ENCODE data around the gene GBP5.
"Not testable (repeated sequence)": the region's sequence is repeated elsewhere in the genome, so short reads cannot be mapped to it uniquely, and the experiment has no call there.

The GBP5 gene

DNA sequence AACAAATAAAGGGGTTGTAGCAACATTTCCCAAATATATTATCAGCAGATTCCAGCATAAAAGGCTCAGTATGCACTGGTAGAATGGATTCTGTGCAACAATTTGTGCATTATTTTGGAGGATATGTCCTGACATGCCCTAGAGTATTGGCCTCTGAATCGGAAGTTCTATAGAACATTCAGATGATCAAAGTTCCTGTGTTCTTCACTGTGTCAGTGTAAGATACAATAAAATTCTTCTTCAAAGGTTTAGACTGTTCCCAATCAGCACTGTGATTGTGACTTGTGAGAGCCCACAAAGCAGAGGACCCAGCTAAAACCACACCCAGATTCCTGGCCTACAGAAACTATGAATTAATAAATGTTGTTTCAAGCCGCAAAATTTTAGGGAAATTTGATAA, 33.6 kb upstream of the GBP5 start:
- H3K4me3 ChIP-seq (ENCODE audit: low read depth, low read length), result no peak overlapping the region
- no peak for DNase-seq (ENCODE audit: low read depth, low spot score)
- in situ Hi-C loops (cut with HindIII; ENCODE audit: low sequenced_read_pairs), result no loop called here
- TF ChIP-seq, protein P1, sequence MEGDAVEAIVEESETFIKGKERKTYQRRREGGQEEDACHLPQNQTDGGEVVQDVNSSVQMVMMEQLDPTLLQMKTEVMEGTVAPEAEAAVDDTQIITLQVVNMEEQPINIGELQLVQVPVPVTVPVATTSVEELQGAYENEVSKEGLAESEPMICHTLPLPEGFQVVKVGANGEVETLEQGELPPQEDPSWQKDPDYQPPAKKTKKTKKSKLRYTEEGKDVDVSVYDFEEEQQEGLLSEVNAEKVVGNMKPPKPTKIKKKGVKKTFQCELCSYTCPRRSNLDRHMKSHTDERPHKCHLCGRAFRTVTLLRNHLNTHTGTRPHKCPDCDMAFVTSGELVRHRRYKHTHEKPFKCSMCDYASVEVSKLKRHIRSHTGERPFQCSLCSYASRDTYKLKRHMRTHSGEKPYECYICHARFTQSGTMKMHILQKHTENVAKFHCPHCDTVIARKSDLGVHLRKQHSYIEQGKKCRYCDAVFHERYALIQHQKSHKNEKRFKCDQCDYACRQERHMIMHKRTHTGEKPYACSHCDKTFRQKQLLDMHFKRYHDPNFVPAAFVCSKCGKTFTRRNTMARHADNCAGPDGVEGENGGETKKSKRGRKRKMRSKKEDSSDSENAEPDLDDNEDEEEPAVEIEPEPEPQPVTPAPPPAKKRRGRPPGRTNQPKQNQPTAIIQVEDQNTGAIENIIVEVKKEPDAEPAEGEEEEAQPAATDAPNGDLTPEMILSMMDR (IDR thresholded peaks at IDR 0.05; ENCODE audit: low read depth, low read length), result no peak

DNA sequence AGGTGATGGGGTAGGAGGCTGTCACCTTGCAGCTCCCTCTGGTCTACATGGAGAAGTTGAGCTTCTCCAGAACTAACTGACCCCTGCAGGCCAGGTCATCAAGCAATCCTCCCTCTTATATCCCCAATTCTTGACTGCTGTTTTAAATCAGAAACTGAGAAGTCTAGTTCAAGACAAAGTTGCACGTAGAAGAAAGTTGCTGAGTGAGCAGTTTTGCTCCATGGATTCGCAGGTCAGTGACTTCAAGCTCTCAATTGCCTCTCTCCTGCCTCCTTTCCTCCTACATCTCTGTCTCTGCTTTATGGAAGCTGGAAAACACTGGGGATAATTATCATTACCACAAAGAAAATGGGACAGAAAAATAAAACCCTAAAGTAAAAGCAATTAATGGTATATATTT, 32.8 kb upstream of the GBP5 start:
- in situ Hi-C loops (cut with HindIII; ENCODE audit: low sequenced_read_pairs), result no loop called here
- H3K4me3 ChIP-seq (ENCODE audit: low read depth, low read length), result no peak overlapping the region
- DNase-seq (ENCODE audit: low read depth, low spot score), result no peak
- TF ChIP-seq, protein P1 (IDR thresholded peaks at IDR 0.05; ENCODE audit: low read depth, low read length), result no peak

DNA sequence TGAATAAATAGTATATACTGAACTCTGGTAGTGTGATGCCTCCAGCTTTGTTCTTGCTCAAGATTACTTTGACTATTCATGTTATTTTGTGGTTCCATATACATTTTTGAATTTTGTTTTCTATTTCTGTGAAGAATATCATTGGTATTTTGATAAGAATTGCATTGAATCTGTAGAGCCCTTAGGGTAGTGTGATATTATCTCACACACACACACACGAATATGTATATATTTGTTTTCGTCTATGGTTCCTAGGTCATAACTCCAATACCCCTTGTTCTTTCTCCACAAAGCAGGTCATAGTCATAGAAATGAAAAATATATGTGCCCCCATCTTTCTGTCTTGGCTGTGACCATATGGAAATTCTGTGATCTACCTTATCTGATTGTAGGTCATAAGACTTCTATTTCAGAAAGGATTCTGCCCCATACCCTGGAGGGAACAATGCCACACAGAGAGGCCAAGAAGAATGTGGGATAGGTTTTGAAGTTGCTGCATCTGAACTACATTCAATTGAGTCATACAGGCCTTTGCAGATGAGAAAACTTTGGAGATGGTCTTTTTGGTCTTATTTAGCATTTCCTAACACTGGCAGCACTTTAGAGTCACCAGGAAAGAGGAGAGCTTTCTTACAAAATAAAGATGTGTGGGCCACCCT, 32.0 kb upstream of the GBP5 start:
- TF ChIP-seq, protein P1 (IDR thresholded peaks at IDR 0.05; ENCODE audit: low read depth, low read length), result no peak
- in situ Hi-C loops (cut with HindIII; ENCODE audit: low sequenced_read_pairs), result no loop called here
- no peak overlapping the region for H3K4me3 ChIP-seq (ENCODE audit: low read depth, low read length)

DNA sequence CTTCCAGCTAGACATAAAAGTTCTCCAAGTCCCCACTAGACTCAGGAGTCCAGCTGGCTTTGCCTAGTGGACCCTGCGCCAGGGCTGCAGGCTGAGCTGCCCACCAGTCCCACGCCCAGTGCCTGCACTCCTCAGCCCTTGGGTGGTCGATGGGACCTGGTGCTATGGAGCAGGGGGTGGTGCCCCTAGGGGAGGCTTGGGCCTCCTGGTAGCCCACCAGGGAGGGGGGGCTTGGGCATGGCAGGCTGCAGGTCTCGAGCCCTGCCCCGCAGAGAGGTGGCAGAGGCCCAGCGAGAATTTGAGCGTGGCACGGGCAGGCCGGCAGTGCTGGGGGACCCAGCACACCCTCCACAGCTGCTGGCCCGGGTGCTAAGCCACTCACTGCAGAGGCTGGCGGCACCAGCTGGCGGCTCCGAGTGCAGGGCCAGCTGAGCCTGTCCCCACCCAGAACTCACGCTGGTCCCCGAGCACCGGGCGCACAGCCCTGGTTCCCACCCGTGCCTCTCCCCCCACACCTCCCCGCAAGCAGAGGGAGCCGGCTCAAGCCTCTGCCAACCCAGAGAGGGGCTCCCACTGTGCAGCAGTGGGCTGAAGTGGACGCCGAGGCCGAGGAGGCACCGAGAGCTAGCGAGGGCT, 30.2 kb upstream of the GBP5 start:
- no peak overlapping the region for H3K4me3 ChIP-seq (ENCODE audit: low read depth, low read length)
- TF ChIP-seq, protein P1 (IDR thresholded peaks at IDR 0.05; ENCODE audit: low read depth, low read length), result no peak
- DNase-seq (ENCODE audit: low read depth, low spot score), result no peak
- in situ Hi-C loops (cut with HindIII; ENCODE audit: low sequenced_read_pairs), result no loop called here

More for the DNA sequence above, 32.0 kb upstream of the GBP5 start:
- no peak for DNase-seq (ENCODE audit: low read depth, low spot score)

DNA sequence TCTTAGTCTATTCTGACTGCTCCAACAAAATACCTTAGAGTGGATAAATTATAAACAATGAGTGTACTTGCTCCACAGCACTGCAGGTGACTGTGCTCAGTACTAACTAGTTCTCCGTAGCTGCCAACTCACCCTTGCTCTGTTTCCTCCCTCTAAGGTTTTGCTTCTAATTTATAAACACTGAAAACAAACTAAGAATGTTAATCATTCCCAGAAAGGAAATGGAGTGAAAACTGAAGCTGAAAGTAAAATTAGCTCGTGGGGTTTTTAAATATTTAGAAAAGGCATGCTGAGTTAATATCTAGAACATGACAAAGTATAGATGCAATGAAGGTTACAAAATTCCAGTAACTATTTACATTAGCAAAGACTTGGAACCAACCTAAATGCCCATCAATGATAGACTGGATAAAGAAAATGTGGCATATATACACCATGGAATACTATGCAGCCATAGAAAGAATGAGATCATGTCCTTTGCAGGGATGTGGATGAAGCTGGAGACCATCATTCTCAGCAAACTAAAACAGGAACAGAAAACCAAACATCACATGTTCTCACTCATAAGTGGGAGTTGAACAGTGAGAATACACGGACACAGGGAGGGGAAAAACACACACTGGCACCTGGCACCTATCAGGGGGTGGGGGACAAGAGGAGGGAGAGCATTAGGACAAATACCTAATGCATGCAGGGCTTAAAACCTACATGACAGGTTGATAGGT, 27.2 kb upstream of the GBP5 start:
- H3K4me3 ChIP-seq (ENCODE audit: low read depth, low read length), result not testable (repeated sequence)

DNA sequence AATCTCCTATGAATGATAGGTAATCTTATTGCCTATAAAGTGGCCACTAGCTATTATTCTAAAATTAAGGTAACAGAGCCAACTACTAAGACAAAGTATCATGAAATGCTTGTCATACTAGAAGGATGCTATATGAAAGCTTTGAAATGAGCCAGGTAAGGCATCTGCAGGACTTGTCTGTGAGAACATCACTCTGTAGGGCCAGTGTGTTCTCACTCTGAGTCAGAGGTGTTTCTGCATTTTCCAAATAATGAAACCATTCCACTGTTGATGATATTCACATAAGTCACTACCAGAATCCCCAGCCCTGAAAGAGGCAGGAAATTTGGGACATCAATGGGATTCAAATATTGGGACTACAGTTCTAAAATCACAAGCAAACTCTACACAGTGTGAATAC, 25.8 kb upstream of the GBP5 start:
- H3K4me3 ChIP-seq (ENCODE audit: low read depth, low read length), result no peak overlapping the region
- no peak for DNase-seq (ENCODE audit: low read depth, low spot score)
- in situ Hi-C loops (cut with HindIII; ENCODE audit: low sequenced_read_pairs), result no loop called here
- TF ChIP-seq, protein P1 (IDR thresholded peaks at IDR 0.05; ENCODE audit: low read depth, low read length), result no peak

More for the DNA sequence above, 27.2 kb upstream of the GBP5 start:
- DNase-seq (ENCODE audit: low read depth, low spot score); in situ Hi-C loops (cut with HindIII; ENCODE audit: low sequenced_read_pairs): not testable (repeated sequence)

DNA sequence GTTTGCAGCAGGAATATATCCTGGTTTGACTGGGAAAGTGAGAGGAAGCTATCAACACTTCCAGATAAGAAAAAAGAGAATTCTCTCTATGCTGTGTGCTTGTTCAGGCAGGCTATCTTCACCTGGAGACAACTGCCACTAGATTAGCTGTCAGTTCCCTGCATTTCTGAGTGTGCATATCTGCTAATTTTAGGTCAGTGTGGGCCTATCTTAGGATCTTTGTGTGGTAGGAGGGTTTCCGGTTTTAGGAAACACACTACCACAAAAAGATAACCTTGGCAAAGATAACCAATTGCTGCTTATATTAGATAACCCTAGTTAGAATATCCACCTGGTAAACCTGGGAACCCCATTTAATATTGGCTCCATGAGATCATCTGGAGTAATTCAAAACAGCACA, 22.5 kb upstream of the GBP5 start:
- TF ChIP-seq, protein P1 (IDR thresholded peaks at IDR 0.05; ENCODE audit: low read depth, low read length), result no peak
- in situ Hi-C loops (cut with HindIII; ENCODE audit: low sequenced_read_pairs), result no loop called here
- no peak overlapping the region for H3K4me3 ChIP-seq (ENCODE audit: low read depth, low read length)
- DNase-seq (ENCODE audit: low read depth, low spot score), result no peak

Data from astrocyte of the spinal cord (primary cell).